Measurements from ENCODE around the gene ATP4B.

DNA sequence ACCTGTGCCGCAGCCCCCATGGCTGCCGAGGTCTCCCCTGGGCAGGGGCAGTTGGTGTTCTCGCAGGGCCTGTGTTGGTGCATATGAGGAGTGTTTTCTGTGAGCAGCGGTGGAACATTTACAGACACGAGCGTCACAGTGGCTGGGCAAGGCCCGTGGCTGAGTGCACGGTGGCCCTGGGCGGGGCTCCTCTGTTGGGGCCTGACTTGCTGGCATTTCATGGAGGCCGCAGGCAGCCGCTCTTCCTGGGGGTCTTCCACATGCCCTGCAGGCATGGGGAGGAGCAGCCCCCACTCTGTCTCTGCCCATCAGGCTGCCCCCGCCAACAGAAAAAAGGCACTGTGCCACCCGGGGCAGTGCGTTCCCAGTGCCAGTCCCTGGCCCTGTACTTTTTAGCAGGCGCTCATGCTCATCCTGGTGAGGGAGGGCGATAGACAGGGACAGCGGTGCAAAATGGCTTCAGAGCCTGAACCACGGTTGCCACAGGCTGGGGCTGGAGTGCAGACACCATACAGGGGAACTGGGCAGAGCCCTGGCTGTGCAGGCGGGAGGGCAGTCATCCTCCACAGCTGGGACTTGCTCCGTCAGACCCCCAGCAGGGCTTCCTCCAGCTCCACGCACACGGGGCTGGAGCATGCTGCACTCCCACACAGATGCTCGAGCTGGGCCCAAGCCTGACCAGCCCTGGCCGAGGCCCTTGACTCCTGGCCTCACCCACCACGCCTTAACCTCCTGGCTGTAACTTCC lies 49.9 kb downstream of the ATP4B start:
- TF ChIP-seq POLR2AphosphoS5 (IDR thresholded peaks at IDR 0.05; ENCODE audit: low read depth, low read length), result no peak
- no peak for TF ChIP-seq POLR2A (IDR thresholded peaks at IDR 0.05; ENCODE audit: low read depth, low read length)
- TF ChIP-seq PAX5 (IDR thresholded peaks at IDR 0.05; ENCODE audit: insufficient read depth, low read length, severe bottlenecking), result no peak
- no peak for TF ChIP-seq TAF1 (IDR thresholded peaks at IDR 0.05; ENCODE audit: low read depth, low read length)

Data from GM12891 (cell line).